ENCODE data around the gene FABP3.

Gene FABP3

DNA sequence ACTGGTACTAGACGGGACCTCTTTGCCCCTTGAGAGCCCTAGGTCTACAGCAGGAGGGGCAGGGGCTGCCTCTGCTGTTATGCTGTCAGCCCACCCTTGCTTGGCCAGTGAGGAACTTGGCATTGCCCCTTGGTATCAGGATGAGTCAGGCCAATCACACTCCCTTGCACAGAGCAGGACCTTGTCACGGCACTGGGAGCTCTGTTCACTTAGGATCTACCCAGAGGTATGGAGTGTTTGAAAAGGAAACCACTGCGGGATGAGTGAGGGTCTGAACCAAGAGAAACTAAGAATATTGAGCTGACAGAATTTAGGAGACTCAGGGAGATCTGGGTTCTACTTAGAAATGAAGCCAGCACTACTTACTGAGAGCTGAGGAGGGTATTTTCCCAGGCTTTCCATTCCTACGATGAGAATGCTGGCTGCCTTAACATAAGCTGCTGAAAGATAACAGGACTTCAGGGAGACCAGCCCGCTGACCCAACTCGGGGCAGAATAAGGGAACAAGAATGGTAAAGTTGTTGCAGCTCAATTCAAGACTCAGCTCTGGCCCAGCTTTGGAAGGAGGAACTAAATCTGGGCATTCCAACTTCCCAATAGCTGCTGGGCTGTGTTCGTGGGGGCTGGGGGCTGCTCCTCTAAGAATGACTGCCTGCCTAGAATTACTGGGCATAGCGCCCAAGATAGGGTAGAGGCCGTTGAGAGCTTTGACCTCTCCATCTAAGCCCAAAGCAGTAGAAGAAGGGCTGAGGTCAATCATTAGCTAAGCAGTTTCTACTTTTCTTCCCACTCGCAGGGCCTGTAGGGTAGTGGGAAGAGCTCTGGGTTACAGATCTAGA lies 1.5 kb downstream of the FABP3 start:
- no peak for DNase-seq

DNA sequence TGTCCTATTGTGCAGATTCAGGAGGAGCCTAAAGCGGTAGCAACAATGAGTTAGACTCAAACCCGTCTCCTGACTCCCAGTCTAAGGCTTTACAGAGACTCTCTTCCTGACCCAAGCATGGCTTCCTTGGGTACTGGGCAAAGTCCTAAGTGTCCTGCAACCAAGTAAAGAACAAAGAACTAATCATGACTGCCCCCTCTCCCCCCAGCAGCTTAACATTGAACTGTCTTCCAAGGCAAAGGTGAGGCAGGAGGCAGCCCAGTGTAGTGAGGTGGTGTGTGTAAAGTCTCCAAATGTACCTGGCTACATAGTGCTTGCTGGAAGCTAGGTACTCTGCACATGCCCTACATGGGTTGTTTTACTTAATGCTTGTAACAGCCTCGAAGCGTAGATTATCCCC lies 2.3 kb downstream of the FABP3 start:
- no peak for DNase-seq

- DNase-seq: no peak
These were observed 2.9 kb downstream of the FABP3 start for GRCh38 chr1:31370021-31370420.

DNA sequence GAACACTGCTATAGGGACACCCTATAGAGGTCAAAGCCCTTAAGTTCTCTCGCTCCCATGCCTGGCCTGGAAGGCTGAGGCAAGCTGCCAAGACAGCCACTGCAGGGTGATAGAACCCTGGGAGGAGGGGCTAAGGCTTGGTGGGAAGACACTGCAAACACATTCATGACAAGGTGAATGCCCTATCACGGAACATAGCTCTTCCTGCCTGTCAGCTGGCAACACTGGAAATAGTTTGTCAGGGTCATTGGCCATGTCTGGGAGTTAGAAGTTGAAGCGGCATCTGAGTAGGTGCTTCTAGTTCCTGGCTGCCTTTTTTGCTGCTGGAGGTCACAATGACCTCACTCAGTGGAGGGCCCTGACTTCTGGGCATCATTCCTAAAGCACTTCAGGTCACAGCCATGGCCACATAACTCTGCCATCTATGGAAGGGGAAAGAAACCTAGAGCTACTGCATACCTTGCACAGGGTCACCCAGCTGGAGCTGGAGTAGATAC lies 4.2 kb downstream of the FABP3 start:
- no peak for DNase-seq

GRCh38 chr1:31366796-31367195 lies 6.1 kb downstream of the FABP3 start:
- DNase-seq: no peak

DNA sequence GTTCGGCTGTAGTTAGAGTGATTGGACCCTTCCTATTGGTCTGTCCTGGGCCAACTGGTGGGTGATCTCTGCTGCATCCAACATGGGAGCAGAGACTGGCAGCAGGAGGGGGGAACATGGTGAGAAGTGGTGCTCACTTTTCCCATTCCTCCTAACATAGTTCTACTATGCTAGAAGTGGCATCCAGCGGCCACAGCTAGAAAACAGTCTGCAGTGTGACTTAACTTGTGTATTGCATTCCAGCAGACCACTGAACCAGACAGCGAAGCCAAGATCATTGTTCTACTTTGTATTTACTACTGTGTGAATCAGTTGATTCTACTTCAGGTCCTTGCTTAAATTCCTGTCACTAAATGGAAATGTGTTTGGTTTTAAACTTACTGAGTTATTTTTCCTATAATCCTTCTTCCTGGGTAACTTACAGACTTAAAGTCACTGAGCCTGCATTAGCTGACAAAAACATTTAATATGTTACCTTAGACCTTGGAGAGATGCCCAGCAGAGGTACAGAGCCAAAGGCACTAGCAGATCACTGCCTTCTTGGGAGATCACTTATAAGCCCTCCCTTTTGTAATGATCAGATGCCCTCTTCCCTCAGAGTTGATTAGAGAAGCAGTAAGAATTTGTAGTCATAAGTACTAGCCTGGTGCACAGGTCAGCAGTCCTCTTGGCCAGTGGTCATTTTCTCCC lies 8.2 kb downstream of the FABP3 start:
- no peak for DNase-seq

DNA sequence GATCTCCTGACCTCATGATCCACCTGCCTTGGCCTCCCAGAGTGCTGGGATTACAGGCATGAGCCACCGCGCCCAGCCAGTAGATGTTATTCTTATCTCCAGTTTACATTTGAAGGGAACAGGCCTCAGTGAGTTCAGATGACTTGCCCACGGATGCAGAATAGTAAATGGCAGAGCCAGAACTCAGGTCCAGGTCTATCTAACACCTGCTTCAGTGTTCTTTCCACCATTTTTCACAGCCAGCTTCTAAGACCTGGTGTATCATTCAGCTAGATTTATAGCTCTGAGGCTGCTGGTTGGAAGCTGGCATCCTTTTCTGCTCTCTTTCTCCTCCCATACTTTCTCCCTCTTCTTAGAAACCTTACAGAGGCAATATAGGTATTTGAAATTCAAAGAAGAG lies 10.8 kb downstream of the FABP3 start:
- DNase-seq: no peak

GRCh38 chr1:31361607-31362006 lies 11.3 kb downstream of the FABP3 start:
- DNase-seq: no peak

GRCh38 chr1:31356427-31356826 lies 16.4 kb downstream of the FABP3 start:
- DNase-seq: no peak

DNA sequence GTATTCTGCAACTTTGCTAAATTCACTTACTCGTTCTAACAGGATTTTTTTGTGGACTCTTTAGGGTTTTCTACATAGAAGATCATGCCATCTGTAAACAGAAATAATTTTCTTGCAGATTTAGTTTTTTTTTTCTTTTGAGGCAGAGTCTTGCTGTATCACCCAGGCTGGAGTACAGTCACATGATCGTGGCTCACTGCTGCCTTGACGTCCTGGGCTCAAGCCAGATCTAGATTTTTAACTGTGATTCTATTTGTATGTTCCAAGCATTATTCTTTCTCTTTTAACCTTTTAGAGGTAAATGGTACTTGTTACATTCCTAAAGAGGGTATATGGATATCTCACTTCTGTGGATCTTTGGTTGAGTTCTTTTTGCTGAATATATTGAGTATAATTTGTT lies 18.6 kb downstream of the FABP3 start:
- no peak for DNase-seq

- no peak for DNase-seq
These were observed 24.4 kb downstream of the FABP3 start for GRCh38 chr1:31348449-31348848.

GRCh38 chr1:31346785-31347184 lies 26.1 kb downstream of the FABP3 start:
- no peak for DNase-seq

DNA sequence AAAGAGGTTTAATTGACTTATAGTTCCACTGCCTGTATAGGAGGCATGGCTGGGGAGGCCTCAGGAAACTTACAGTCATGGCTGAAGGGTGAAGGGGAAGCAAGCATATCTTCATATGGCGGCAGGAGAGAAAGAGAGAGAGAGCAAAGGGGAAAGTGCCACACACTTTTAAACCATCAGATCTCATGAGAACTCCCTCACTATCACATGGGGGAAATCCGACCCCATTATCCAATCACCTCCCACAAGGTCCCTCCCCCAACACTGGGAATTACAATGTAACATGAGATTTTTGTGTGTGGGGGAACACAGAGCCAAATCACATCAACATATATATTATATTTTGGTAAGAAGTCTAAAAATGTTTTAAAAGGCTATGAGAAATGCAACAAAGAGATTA lies 27.2 kb downstream of the FABP3 start:
- DNase-seq: no peak

- DNase-seq: no peak
These were observed 28.4 kb downstream of the FABP3 start for GRCh38 chr1:31344503-31344902.

DNA sequence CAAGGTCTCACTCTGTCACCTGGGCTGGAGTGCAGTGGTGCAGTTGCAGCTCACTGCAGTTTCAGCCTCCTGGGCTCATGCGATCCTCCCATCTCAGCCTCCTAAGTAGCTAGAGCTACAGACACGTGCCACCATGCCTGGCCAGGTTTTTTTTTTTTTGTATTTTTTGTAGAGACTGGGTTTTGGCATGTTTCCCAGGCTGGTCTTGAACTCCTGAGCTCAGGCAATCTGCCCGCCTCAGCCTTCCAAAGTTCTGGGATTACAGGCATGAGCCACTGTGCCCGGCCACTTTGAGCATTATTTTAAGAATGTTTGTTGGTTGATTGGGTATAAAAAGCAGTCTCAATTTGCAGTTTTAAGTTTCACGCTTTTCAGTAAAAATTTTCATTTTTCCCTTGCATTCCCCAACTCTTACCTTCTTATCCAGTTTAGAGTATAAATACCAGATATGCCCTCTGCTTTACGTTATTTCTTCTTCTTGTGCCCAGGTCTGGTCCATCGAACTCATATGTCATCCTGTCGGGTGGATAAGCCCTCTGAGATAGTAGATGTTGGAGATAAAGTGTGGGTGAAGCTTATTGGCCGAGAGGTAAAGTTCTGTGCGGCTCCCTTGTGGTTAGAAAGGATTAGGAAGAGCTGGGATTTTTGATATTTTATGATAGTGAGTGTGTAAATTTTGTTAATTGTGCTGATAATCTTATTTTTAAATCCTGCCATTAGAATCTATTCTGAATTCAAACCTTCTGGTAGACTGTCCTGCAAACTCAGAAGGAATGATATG lies 36.0 kb downstream of the FABP3 start:
- no peak for DNase-seq

DNA sequence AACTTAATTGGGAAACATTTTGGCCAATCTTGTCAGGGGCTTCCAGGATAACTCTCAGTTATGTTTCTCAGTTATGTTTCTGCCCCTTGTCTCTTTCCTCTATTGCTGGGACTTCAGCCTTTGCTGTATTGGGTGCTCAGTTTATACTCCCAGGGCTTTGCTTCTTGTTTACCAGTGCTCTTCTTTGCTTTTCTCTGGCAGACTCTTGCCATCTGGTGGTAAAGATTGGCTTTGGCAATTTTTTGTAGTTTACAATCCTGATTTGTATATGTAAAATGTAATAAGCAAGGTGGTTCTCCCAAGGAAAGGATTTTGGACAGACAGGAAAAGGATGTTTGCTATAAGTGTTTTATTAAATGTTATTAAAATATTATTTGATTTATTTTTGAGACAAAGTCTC lies 37.9 kb downstream of the FABP3 start:
- no peak for DNase-seq

DNA sequence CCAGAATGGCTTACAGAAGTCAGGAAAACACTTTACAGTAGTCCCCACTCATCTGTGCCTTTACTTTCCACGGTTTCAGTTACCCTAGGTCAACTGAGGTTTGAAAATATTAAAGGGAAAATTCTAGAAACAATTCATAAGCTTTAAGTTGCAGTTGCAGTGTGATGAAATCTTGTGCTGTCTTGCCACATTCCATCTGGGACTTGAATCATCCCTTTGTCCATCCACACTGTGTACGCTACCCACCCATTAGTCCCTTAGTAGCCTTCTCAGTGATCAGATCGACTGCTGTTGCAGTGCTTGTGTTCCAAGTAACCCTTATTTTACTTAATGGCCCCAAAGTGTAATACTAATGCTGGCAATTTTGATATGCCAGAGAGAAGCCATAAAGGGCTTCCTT lies 45.5 kb downstream of the FABP3 start:
- DNase-seq: no peak

GRCh38 chr1:31326461-31326860 lies 46.4 kb downstream of the FABP3 start:
- no peak for DNase-seq

GRCh38 chr1:31324992-31325391 lies 47.9 kb downstream of the FABP3 start:
- no peak for DNase-seq

DNA sequence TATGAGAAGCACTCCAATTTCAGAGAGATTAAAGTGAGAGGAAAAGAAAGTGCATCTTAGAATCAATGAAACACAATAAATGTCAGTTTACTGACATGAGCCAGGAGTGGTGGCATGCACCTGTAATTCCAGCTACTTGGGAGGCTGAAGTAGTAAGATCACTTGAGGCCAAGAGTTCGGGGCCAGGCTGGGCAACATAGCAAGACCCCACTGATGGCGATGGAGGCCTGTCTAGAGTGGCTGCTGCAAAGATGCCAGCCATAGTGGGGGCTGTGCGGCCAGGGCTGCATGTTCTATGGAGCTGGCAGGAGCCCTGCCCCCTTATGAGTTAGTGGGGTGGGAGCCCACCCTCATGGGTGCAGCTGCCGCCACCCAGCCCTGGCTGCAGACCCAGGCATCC lies 48.8 kb downstream of the FABP3 start:
- no peak for DNase-seq

DNA sequence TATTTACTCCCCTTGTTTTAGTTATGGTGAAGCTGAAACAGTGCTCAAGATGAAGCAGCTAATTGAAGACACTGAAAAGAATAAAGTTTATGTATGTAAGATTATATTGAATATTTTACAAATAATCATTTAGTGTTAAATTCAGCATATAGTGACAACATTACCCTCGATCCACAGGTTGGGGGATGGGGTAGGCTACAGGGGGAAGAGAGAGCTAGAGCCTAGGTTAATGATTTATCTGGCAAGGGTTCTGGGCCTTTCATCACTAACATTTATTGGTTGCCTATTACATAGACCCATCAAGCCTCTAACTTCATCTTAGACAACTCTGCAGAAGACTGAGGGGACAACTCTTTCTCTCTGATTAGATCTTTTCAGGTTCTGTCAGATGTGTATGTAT lies 54.7 kb downstream of the FABP3 start:
- DNase-seq: no peak

DNA sequence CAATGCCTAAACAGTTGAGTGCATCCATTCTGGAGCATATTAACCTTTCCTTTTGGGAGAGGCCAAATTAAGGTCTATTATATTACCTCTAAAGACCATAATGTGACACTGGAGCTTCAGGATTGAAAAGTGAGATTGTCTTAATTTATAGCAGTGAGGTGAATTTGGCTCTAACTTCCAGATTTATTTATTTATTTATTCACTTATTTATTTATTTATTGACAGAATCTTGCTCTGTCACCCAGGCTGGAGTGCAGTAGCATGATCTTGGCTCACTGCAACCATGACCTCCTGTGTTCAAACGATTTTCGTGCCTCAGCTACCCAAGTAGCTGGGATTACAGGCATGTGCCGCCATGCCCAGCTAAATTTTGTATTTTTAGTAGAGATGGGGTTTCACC lies 57.0 kb downstream of the FABP3 start:
- DNase-seq: no peak
